ENCODE results near the gene RASD2.

RASD2 gene

DNA sequence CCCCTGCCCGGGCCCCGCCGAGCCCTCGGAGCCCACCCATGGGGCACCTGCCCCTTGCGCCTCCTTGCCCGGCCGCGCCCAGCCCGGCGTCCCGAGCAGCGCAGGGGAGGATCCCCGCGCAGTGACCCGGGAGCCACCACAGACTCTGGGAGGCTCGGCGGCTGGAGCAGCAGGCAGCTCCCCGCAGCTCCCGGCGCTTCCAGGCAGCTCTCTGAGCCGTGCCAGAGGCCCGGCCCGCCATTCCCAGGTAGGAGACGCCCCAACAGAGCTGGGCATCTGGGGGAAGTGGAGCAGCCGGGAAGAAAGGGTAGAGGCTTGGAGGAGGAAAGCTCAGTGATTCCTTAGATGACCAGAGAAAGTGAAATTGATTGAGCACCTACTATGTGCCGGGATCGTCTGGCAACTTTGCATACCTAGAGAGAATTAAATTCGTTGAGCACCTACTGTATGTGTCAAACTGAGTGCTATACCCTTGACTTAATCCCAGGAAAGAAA, 670 bp downstream of the RASD2 start:
- DNase-seq (ENCODE audit: low spot score), result no peak

- DNase-seq (ENCODE audit: low spot score), result no peak
Observed at GRCh38 chr22:35542157-35542938, 1.7 kb downstream of the RASD2 start.

DNA sequence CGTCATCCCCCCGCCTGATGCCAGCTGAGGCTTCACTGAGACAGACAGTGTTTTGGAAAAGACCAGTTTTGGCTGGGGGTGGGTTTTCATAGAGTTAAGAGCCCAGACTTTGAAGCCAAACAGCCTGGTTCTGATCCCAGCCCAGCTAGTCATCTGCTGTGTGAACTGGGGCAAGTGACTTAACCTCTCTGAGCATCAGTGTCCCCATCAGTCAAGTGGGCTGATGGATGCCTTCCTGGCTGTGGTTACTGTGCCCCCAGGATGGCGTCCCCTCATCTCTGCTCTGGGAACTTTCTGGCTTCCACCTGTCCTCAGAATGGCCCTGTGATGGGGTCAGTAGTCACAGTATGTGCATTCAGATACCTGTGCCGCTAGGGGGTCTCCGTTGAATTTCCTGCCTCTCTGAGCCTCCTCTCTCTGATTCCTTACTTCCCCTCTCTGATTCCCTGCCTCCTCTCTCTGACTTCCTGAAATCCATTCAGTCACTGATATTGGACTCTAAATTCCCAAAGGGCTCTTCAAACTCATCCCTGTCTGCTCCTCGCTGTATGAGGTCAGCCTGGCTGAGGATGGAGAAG, 2.4 kb downstream of the RASD2 start:
- DNase-seq (ENCODE audit: low spot score), result no peak

DNA sequence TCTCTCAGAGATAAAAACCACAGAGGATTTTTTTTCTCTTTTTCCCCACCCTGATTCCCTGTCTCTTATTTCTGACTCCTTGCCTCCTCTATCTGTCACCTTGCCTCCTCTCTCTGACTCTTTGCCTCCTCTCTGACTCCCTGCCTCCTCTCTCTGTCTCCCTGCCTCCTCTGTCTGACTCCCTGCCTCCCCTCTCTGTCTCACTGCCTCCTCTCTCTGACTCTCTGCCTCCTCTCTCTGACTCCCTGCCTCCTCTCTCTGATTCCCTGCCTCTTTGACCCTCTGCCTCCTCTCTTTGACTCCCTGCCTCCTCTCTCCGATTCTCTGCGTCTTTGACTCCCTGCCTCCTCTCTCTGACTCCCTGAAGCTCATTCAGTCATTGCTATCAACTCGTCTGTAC, 3.1 kb downstream of the RASD2 start:
- no peak for DNase-seq (ENCODE audit: low spot score)

- DNase-seq (ENCODE audit: low spot score), result no peak
Observed at GRCh38 chr22:35544189-35544588, 3.6 kb downstream of the RASD2 start.

- no peak for DNase-seq (ENCODE audit: low spot score)
Observed at GRCh38 chr22:35544827-35545226, 4.2 kb downstream of the RASD2 start.

DNA sequence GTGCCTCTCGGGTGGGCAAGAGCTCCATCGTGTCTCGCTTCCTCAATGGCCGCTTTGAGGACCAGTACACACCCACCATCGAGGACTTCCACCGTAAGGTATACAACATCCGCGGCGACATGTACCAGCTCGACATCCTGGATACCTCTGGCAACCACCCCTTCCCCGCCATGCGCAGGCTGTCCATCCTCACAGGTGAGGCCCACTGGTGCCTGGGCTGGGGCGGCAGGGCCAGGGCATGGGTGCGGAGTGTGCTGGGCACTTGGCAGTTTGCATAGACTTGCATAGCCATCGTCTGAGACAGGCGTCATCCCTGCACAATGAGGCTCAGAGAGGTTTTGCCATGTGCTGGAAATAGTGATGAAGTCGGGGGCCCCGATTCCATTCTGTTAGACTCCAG, 6.3 kb downstream of the RASD2 start:
- DNase-seq (ENCODE audit: low spot score), result no peak

- DNase-seq (ENCODE audit: low spot score), result no peak
Observed at GRCh38 chr22:35547987-35548721, 7.5 kb downstream of the RASD2 start.

GRCh38 chr22:35548722-35549112, 8.1 kb downstream of the RASD2 start:
- DNase-seq (ENCODE audit: low spot score), result no peak

- DNase-seq (ENCODE audit: low spot score), result no peak
Observed at GRCh38 chr22:35549328-35549727, 8.7 kb downstream of the RASD2 start.

DNA sequence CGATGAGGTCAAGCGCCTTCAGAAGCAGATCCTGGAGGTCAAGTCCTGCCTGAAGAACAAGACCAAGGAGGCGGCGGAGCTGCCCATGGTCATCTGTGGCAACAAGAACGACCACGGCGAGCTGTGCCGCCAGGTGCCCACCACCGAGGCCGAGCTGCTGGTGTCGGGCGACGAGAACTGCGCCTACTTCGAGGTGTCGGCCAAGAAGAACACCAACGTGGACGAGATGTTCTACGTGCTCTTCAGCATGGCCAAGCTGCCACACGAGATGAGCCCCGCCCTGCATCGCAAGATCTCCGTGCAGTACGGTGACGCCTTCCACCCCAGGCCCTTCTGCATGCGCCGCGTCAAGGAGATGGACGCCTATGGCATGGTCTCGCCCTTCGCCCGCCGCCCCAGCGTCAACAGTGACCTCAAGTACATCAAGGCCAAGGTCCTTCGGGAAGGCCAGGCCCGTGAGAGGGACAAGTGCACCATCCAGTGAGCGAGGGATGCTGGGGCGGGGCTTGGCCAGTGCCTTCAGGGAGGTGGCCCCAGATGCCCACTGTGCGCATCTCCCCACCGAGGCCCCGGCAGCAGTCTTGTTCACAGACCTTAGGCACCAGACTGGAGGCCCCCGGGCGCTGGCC, 11.0 kb downstream of the RASD2 start:
- DNase-seq (ENCODE audit: low spot score), result no peak

GRCh38 chr22:35552196-35552842, 11.7 kb downstream of the RASD2 start:
- DNase-seq (ENCODE audit: low spot score), result peak; percentile 89

- no peak for DNase-seq (ENCODE audit: low spot score)
Observed at GRCh38 chr22:35552846-35553245, 12.2 kb downstream of the RASD2 start.

- DNase-seq (ENCODE audit: low spot score), result no peak
Observed at GRCh38 chr22:35553341-35553740, 12.7 kb downstream of the RASD2 start.

DNA sequence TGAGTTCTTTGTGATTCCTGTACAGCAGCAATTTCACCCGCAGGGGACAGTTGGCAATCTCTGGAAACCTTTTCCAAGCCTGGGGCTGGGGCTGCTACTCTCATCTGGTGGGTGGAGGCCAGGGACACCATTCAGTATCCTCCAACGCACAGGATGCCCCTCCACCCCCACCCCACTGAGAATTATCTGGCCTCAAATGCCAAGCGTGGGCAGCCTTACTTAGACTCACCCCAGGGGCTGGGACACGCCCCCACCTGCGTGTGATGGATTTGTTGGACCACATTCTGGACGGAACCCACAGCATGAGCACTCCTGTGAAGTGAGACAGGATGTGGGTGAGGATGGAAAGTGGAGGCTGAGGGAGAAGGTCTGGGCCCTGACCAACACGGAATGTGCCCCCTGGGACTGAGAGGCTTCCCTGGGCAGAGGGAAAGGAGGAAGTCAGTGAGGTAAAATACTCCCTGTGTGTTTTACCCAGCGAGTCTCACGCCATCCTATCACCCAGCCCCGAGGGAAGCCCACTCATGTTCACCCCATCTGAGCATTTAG, 13.7 kb downstream of the RASD2 start:
- no peak for DNase-seq (ENCODE audit: low spot score)

- no peak for DNase-seq (ENCODE audit: low spot score)
Observed at GRCh38 chr22:35555483-35555890, 14.9 kb downstream of the RASD2 start.

GRCh38 chr22:35555946-35556547, 15.4 kb downstream of the RASD2 start:
- DNase-seq (ENCODE audit: low spot score), result no peak

- no peak for DNase-seq (ENCODE audit: low spot score)
Observed at GRCh38 chr22:35556666-35557065, 16.0 kb downstream of the RASD2 start.

GRCh38 chr22:35558031-35558430, 17.4 kb downstream of the RASD2 start:
- no peak for DNase-seq (ENCODE audit: low spot score)

GRCh38 chr22:35558719-35559118, 18.1 kb downstream of the RASD2 start:
- no peak for DNase-seq (ENCODE audit: low spot score)

DNA sequence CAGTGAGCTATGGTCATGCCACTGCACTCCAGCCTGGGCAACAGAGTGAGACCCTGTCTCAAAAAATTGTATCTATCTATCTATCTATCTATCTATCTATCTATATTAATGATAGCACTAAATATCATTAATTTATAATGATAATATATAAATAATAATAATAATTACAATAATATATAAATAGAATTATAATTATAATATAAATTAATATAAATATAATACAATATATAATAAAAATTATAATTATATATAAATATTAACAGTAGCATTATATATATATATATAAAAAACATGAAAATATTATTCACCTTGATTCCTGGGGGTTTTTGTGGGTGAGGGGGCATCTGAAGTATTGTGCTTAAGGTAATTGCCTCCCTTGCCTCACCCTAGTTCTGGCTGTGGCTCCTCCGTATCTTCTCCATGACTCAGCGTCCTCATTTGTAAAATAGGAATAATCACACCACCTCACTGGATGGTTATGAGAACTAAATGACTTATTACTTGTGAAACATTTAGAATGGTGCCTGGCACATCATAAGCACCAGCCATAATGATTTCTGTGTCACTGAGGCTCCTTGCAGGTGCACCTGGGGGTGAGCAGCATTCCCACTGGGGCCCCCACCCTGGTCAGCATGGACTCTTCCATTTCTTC, 18.8 kb downstream of the RASD2 start:
- no peak for DNase-seq (ENCODE audit: low spot score)

All from SW480 (cell line).